HG02884 (cell line): ENCODE measurements around the gene PRSS56.
"Not testable (repeated sequence)": the region's sequence is repeated elsewhere in the genome, so short reads cannot be mapped to it uniquely, and the experiment has no call there.

Experiments used
- ATAC-seq: cut with Tn5 transposase; IDR thresholded peaks from one replicate; pipeline ENCODE4 v1.9.1; 2021; ENCODE audit warnings: mild to moderate bottlenecking, moderate library complexity; ENCODE audit not compliant: unreplicated experiment

Gene PRSS56

DNA sequence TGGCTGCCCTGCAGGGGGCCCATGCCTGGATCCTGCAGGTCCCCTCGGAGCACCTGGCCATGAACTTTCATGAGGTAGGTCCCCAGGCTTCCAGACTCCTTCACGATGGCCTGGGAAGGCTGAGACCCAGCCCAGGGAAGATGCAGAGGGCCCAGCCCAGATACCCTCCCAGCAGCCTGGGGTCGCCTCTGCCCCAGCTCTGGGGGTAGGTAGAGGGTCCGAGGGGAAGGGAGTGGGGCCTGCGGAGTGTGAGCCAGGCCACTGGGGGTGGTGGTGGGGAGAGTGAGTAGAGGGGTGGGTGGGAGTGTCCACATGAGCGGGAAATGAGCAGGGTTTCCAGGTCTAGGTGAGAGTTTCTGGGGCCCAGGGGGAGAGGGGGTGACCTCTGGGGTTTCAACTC, 4.6 kb downstream of the PRSS56 start:
- no peak for ATAC-seq

DNA sequence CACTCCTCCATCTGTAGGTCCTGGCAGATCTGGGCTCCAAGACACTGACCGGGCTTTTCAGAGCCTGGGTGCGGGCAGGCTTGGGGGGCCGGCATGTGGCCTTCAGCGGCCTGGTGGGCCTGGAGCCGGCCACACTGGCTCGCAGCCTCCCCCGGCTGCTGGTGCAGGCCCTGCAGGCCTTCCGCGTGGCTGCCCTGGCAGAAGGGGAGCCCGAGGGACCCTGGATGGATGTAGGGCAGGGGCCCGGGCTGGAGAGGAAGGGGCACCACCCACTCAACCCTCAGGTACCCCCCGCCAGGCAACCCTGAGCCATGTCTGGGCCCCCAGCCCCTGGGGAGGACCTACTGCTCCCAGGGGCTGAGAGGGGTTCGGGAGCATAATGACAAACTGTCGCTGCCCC, 5.0 kb downstream of the PRSS56 start:
- ATAC-seq, result no peak

DNA sequence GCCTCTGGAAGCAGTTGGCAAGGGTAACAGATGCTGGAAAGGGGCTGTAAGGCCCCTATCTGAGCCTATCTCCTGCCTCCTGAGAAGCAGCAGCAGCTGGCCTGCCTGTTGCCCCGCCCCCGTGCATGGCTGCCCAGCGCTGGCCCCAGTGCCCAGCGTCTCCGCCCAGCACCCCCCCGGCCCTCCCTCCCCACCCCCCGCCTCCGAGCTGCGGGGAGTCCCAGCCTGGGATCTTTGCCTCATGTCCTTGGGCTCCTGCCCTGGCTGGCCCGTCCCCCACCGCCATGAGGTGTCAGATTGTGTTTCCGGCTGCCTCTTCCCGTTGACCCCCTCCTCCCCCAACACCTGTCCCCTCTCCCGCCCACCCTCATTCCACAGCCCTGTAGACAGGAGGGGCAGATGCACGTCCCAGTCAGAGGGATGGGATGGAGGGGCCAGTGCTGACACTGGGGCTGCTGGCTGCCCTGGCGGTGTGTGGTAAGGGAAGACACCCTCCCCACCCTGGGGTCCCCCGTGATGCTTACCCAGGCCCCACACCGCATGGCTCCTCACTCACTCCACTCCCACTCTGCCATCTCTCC, 5.7 kb downstream of the PRSS56 start, which contains the start of gene CHRND:
CHRND (plus strand) TSS at position 370 of the 581 bp plus-strand sequence; CDS start at position 426, 56 bp downstream.
- no peak for ATAC-seq

DNA sequence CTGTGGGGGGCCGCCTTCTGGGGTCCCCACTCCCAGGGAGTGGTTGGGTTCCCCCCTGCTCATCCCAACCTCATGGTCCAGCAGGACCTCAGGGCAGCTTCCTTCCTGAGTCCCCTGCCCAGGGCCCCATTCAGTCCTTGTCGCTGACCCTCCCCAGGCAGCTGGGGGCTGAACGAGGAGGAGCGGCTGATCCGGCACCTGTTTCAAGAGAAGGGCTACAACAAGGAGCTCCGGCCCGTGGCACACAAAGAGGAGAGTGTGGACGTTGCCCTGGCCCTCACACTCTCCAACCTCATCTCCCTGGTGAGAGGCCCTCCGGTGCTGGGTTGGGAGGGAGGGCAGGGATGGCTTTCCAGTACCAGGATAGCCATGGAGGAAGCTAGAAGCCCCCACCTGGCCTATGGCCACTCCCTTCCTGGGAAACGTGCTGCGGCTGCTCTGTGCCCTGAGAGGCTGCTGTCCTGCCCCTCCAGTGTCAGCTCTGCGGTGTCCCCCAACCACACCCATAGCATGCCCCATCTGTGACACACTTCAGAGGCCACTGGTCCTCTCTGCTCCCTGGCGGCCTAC, 6.3 kb downstream of the PRSS56 start:
- no peak for ATAC-seq

DNA sequence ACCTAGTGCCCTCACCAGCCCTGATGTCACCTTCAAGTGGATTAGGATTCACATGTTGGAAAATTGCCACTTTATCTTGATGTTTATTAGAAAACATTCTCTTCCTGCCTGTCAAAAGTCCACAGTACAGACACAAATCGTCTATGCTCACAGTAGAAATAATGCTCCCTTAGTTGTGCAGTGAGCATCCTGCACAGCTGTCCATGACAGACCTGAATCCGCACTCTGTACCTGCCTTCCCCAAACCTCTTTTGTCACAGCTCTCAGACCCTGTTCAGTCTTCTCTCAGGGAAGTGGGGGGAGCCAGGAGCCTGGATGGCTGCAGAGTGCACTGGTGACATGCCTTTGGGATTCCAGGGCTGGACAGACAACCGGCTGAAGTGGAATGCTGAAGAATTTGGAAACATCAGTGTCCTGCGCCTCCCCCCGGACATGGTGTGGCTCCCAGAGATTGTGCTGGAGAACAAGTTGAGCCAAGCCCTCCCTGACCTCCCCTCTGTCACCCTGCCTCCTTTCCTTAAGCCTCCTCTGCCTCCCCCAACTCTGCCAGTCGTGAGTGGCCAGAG, 7.8 kb downstream of the PRSS56 start:
- ATAC-seq, result no peak

DNA sequence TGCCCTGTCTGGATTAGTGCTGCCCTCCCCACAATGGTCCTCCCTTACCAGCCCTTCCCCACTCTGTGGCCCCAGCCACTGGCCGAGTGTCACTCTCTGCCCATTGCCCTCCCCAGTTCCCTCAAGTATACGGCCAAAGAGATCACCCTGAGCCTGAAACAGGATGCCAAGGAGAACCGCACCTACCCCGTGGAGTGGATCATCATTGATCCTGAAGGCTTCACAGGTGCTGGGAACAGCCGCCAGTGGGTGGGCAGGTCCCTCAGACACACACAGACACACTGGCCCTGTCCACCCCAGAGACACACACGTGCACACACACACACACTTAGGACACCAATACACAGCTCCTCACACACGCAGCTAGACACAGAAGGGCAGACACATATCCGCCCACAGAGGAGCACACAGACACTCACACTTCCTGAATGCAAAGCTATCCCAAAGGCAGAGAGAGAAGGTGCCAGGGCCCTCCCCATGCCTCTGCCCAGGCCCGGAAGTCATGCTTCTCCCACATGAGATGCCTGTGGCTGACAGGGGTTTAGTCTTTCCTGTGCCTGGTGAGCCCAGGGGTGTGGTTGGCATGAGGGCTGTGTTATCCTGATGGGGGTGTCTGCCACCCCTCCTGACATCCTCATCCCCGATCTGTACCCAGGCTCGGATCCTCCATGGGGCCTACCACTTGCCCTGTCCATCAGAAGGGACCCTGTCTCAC, 8.7 kb downstream of the PRSS56 start:
- ATAC-seq, result no peak

DNA sequence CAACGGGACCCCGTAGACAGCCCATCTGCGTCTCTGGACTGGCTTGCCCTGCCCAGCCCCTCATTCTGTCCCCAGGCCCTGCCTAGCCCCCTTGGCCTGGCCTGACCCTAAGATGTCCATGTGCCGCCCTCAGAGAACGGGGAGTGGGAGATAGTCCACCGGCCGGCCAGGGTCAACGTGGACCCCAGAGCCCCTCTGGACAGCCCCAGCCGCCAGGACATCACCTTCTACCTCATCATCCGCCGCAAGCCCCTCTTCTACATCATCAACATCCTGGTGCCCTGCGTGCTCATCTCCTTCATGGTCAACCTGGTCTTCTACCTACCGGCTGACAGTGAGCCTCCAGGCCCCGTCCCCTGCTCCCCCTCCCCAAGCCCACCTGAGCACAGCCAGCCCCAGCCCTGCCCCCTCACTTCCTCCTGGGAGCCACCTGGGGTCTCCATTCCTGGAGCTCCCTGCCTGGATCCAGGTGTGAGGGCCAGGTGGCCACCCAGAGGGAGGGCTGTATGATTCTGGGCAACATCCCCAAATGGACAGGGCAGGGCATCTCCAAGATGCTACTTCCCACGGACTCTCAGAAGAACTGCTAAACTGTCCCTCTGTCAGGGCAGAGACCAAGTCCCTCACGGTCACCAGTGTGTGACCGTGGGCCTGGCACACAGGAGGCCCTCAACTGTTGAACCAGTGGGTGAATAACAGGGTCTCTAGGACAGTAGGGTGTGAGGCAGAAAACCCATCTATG, 9.8 kb downstream of the PRSS56 start:
- ATAC-seq, result no peak

DNA sequence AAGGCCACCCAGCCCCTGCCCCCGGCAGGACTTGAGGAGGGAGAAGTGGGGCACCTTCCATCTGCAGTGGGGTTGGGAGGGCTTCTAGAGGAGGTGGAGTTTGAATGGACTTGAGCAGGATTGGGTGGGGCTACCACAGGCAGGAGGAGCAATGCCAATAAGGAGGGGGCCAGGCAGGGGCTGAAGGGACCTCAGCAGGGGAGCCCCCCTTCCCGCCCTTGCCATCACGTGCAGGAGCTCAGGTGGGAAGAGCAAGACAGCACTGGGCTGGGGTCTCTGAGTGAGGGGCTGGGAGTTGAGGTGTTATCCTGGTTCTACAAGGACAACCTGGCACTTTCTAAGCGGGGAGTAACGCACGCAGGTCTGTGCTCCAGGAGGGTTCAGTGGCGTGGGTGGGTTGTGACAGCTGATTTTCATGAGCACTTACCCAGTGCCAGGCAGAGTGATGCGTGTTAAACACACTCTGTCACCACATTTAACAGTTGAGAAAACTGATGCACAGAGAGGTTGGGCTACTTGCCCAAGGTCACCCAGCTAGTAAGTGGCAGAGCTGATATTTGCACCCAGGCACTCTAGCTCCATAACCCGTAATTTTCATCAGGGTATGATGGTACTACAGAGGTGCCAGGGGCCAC, 10.6 kb downstream of the PRSS56 start:
- no peak for ATAC-seq

DNA sequence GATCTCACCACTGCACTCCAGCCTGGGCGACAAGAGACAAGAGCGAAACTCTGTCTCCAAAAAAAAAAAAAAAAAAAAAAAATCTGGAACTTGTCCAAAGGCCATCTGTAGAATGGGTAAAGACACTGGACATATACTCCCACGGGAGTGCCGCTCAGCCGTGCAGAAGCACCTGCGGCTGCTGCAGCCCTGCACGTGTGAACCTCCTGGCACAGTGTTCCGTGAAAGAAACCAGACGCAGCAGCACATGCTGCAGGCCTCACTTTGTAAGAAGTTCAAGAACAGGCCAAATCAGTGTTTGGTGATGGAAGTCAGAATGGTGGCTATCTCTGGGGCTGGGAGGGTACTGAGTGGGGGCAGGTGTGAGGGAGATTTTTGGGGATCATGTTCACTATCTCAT, 12.2 kb downstream of the PRSS56 start:
- no peak for ATAC-seq

DNA sequence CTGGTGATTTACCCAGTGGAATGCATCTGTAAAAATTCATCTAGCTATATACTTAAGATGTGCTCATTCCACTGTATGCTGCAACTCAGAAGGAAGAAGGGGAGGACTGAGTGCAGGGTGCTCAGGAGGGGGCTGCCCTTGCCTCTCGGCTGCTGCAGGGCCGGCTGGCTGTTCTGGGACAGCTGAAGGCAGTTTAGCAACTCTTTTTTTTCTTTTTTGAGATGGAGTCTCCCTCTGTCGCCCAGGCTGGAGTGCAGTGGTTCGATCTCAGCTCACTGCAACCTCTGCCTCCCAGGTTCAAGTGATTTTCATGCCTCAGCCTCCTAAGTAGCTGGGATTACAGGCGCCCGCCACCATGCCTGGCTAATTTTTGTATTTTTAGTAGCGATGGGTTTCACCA, 12.6 kb downstream of the PRSS56 start:
- not testable (repeated sequence) for ATAC-seq

DNA sequence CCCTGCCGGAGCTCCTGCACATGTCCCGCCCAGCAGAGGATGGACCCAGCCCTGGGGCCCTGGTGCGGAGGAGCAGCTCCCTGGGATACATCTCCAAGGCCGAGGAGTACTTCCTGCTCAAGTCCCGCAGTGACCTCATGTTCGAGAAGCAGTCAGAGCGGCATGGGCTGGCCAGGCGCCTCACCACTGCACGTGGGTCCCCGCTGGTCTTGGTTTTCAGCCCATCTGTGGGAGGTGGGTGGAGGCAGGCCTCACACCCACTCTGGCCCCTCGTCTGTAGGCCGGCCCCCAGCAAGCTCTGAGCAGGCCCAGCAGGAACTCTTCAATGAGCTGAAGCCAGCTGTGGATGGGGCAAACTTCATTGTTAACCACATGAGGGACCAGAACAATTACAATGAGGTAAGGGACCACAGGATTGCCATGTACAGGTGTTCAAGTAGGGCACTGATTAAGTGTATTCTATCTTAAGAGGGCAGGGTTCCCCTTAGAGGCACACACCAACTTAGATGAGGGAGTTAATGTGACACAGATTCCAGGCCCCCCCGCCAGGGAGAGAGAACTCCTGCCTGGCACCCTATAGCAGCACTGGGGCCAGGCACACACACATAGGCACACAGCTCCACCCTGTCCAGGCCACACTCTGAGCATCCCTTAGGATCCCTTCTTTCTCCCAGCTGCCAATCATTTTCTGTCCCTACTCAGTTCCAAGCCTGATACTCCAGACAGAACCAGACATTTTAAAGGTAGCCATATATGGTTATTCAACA, 13.9 kb downstream of the PRSS56 start:
- no peak for ATAC-seq

DNA sequence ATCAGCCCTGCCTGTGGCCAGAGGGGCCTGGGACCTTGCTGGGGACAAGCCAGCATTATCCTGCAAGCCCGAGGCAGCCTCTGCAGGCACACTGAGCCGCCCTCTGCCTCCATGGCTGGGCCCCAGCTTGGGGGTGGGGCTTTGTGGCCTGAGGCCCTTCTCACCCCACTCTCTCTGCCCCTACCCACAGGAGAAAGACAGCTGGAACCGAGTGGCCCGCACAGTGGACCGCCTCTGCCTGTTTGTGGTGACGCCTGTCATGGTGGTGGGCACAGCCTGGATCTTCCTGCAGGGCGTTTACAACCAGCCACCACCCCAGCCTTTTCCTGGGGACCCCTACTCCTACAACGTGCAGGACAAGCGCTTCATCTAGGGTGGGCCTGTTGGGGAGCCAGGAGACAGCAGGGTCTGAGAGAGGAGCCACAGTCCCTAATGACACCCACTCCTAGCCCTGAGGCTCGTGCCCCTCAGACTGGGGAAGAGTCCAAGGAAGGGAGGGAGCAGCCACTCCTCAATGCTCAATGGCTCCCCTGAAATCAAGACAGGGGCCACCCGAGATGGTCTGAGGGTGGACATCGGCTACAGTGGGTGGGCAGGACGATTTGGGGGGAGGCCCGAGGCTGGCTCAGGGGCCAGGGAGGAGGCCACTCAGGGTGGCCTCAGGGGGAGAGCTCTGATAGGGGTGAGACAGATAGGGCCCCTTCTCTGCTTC, 14.9 kb downstream of the PRSS56 start:
- no peak for ATAC-seq

DNA sequence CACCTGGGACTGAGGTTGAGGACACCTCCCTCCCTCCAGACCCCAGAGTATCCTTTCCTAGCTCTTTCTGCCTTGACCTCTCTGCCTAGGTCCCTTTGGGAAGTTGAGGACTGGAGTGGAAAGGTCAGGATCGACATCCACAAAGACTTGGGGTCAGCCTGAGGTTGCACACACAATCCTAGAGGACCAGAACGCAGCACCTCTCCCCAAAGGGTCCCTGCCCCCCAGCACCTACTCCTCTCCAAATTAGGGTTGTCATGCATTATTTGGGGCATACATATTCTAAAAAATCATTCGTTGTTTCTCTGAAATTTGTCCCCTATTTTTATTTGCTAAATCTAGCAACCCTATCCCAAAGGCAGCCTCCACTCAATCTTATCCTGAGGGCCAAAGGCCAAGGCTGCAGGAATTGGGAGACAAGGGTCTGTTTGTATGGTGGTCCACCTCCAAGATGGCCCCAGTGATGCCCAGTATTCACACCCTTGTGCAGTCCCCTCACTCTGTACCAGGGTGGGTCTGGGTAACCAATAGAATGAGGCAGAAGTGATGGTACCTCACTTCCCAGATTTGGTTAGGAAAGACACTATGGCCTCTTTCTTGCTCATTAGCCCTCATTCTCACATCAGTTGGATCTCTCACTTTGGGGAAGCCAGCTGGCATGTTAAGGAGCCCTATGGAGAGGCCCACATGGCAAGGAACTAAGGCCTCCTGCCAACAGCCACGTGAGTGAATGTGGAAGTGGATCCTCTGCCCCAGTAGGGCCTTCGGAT, 15.8 kb downstream of the PRSS56 start:
- ATAC-seq, result no peak

DNA sequence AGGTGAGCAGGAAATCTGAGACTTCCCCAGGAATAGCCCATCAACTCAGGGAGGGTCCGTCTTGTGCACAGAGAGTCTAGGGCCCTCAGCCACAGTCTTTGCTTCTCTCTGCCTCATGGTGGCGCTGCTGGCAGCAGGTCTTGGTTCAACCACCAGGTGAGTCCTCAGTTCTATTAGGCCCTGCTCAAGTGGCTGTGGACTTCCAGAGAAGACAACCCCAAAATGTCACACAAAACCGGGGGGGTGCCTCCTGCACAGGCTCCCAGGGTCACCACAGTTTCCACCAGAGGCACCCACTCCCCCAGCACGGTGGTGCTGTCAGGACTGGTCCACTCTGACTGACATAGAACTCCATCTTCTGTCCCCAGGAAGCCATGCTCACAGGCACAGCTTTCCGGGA, 16.9 kb downstream of the PRSS56 start:
- no peak for ATAC-seq

DNA sequence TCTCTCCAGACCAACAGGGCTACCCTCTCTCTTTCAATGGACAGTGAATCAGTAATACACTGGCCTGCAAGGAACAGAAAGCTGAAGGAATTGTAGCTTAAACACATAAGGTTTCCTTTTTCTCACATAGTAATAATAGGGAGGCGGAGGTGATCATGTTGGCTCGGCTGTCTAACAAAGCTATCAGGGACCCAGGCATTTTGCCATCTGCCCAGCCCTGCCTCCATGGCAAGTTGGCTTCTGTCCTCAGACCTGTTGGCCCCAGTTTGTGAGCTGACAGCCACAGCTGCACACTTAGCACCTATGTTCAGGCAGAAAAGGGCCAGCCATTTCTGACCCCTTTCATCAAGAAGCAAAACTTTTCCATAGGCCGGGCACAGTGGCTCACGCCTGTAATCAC, 17.3 kb downstream of the PRSS56 start:
- no peak for ATAC-seq

DNA sequence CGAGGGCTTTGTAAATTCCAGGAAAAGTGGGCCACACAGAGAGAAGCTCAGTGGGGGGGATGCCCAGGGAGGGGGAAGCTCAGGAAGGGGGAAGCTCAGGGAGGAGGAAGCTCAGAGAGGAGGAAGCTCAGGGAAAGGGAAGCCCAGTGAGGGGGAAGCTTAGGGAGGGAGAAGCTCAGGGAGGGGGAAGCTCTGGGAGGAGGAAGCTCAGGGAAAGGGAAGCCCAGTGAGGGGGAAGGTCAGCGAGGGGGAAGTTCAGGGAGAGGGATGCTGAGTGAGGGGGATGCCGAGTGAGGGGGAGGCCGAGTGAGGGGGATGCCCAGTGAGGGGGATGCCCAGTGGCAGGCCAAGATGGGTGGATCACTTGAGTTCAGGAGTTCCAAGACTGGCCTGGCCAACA, 18.5 kb downstream of the PRSS56 start:
- no peak for ATAC-seq

DNA sequence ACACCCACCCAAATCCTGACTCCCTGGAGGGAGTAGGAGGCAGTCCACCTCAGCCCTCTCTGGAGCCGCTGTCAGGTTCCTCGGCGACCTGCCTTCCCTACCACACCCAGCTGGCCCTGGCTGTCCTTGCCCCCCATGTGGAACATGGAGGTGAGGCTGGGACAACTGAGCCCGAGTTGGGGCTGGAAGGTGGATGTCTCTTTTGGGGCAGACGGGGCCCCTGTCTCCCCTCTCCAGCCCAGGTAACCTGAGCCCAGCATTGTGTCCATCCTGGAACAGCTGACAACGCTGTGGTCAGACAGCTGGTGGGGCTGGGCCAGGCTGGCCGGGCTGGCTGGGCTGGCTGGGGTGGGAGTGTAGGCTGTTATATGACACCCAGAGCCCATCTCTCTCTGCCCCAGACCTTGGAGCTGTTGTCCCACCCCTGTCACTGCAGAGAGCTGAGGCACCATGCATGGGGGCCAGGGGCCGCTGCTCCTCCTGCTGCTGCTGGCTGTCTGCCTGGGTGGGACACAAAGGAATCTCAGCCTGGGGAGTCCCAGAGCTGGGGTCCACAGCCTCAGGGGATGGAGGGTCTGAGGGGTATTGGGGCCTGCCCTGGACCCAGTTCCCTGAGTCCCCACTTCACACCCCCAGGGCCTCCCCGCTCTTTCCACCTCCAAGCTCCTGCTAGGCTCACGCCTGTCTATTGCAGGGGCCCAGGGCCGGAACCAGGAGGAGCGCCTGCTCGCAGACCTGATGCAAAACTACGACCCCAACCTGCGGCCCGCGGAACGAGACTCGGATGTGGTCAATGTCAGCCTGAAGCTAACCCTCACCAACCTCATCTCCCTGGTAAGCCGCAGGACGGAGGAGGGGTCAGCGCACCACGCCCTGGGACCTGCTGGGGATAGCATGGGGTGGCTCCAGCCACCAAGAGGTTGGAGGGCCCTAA, 19.4 kb downstream of the PRSS56 start, which contains the start of gene CHRNG:
CHRNG (plus strand) TSS at position 395 of the 934 bp plus-strand sequence; CDS start at position 451, 56 bp downstream.
- no peak for ATAC-seq
